Measurements from ENCODE around the gene HOXC4.

The HOXC4 gene

GRCh38 chr12:54017878-54018467, 35.7 kb upstream of the HOXC4 start (continued):
- TF ChIP-seq ZNF280D (tag by site-specific recombination; IDR thresholded peaks at IDR 0.05) (0 out of 2 replicates have a peak, but pooled peaks have one; percentile 68), MZF1 (tag by site-specific recombination; IDR thresholded peaks at IDR 0.05; ENCODE audit: borderline replicate concordance) (peak; percentile 55; the same call in 1 of the 2 replicates), ZNF423 (tag by site-specific recombination; IDR thresholded peaks at IDR 0.05) (peak; percentile 95), KLF10 (tag by site-specific recombination; IDR thresholded peaks at IDR 0.05) (peak; percentile 87; the same call in 1 of the 2 replicates), INSM2 (tag by site-specific recombination; IDR thresholded peaks at IDR 0.05) (peak; percentile 6; the same call in 1 of the 2 replicates), SP3 (tag by site-specific recombination; IDR thresholded peaks at IDR 0.05) (peak; percentile 93), ZBTB20 (tag by site-specific recombination; IDR thresholded peaks at IDR 0.05) (peak; percentile 68), ZNF639 (tag by site-specific recombination; IDR thresholded peaks at IDR 0.05) (peak; percentile 38; the same call in 1 of the 2 replicates), ZNF341 (tag by site-specific recombination; IDR thresholded peaks at IDR 0.05; ENCODE audit: low read depth) (peak; percentile 89), ZBTB11 (tag by site-specific recombination; conservative IDR thresholded peaks at IDR 0.05; ENCODE audit: low read depth) (peak; percentile 92), ZFHX2 (tag by site-specific recombination; conservative IDR thresholded peaks at IDR 0.05) (peak; percentile 96), IKZF3 (tag by site-specific recombination; IDR thresholded peaks at IDR 0.05) (peak; percentile 61; the same call in 1 of the 2 replicates), BCL11B (tag by site-specific recombination; IDR thresholded peaks at IDR 0.05; ENCODE audit: low read depth) (no peak; the same call in 1 of the 2 replicates), ZSCAN30 (tag by site-specific recombination; IDR thresholded peaks at IDR 0.05) (peak; percentile 84; the same call in 1 of the 2 replicates), ZNF76 (tag by site-specific recombination; IDR thresholded peaks at IDR 0.05; ENCODE audit: borderline replicate concordance, low read depth) (peak; percentile 78; the same call in 1 of the 2 replicates), ZNF366 (tag by site-specific recombination; conservative IDR thresholded peaks at IDR 0.05) (peak; percentile 39; the same call in 1 of the 2 replicates), ZSCAN4 (tag by site-specific recombination; IDR thresholded peaks at IDR 0.05) (peak; percentile 13; the same call in 1 of the 2 replicates), ZNF561 (tag by site-specific recombination; IDR thresholded peaks at IDR 0.05; ENCODE audit: borderline replicate concordance) (peak; percentile 34; the same call in 1 of the 2 replicates), ZNF335 (tag by site-specific recombination; conservative IDR thresholded peaks at IDR 0.05) (peak; percentile 64), PBX3 (CRISPR knock-in tag; IDR thresholded peaks at IDR 0.05) (0 out of 2 replicates have a peak, but pooled peaks have one; percentile 46), ZBTB8A (tag by site-specific recombination; IDR thresholded peaks at IDR 0.05) (peak; percentile 99), ZNF2 (tag by site-specific recombination; IDR thresholded peaks at IDR 0.05) (peak; percentile 61; the same call in 1 of the 2 replicates), ZNF629 (tag by site-specific recombination; IDR thresholded peaks at IDR 0.05) (peak; percentile 22; the same call in 1 of the 2 replicates), YY2 (tag by site-specific recombination; IDR thresholded peaks at IDR 0.05) (0 out of 2 replicates have a peak, but pooled peaks have one; percentile 12), GLIS2 (tag by site-specific recombination; IDR thresholded peaks at IDR 0.05) (peak; percentile 98), OVOL3 (tag by site-specific recombination; IDR thresholded peaks at IDR 0.05) (no peak), ZNF169 (tag by site-specific recombination; IDR thresholded peaks at IDR 0.05) (no peak)

Measured in HEK293 (cell line).